Progenitor cell of endocrine pancreas (in vitro differentiated cells): ENCODE data around the gene RUNX1. TPM values are rescaled to one million over a fixed set of nuclear protein-coding genes. Genes with fewer than 3 reads are reported as not detected.

Experiments used
- DNase-seq: peaks from one replicate; pipeline ENCODE4 v3.0.0; 2021; ENCODE audit warnings: low spot score; ENCODE audit not compliant: unreplicated experiment
- H3K27ac Mint-ChIP-seq: 2 replicates; pipeline ENCODE4 v1.8.0; 2021; ENCODE audit warnings: mild to moderate bottlenecking, moderate library complexity, mixed read lengths
- H3K27me3 Mint-ChIP-seq: 2 replicates; pipeline ENCODE4 v1.8.0; 2021; ENCODE audit warnings: mixed read lengths
- H3K36me3 Mint-ChIP-seq: 2 replicates; pipeline ENCODE4 v1.8.0; 2022; ENCODE audit warnings: mixed read lengths; ENCODE audit not compliant: insufficient read depth
- H3K4me1 Mint-ChIP-seq: 2 replicates; pipeline ENCODE4 v1.8.0; 2021; ENCODE audit warnings: low read depth, mixed read lengths
- H3K4me3 Mint-ChIP-seq: 2 replicates; pipeline ENCODE4 v1.8.0; 2021; ENCODE audit warnings: low read depth, mild to moderate bottlenecking, moderate library complexity, mixed read lengths
- H3K9me3 Mint-ChIP-seq: 2 replicates; pipeline ENCODE4 v1.8.0; 2021; ENCODE audit warnings: low read depth, mixed read lengths
- total RNA-seq: library from RNA; stranded (reverse); gene quantifications from 2 replicates; pipeline ENCODE4 v1.2.1, GENCODE V29; 2021
- TF ChIP-seq, protein P1 (sequence below): fragments of 200-600 bp; sonication (generic); IDR thresholded peaks from one replicate; pipeline ENCODE4 v1.5.0; 2021; ENCODE audit warnings: antibody characterized with exemption, mild to moderate bottlenecking; ENCODE audit not compliant: unreplicated experiment

The RUNX1 gene
- total RNA-seq, 1 donor from 2014 or later, result 7.1 TPM

GRCh38 chr21:34881839-34882371 is 167.2 kb downstream of the RUNX1 start:
- no peak overlapping the region for H3K27ac Mint-ChIP-seq
- no peaks in the 10 kb centered on the region for H3K36me3 Mint-ChIP-seq
- H3K4me1 Mint-ChIP-seq, result peaks cover 37% of the 10 kb centered on the region
- H3K27me3 Mint-ChIP-seq, result peaks cover 51% of the 10 kb centered on the region
- no peak overlapping the region for H3K4me3 Mint-ChIP-seq
- TF ChIP-seq, protein P1, sequence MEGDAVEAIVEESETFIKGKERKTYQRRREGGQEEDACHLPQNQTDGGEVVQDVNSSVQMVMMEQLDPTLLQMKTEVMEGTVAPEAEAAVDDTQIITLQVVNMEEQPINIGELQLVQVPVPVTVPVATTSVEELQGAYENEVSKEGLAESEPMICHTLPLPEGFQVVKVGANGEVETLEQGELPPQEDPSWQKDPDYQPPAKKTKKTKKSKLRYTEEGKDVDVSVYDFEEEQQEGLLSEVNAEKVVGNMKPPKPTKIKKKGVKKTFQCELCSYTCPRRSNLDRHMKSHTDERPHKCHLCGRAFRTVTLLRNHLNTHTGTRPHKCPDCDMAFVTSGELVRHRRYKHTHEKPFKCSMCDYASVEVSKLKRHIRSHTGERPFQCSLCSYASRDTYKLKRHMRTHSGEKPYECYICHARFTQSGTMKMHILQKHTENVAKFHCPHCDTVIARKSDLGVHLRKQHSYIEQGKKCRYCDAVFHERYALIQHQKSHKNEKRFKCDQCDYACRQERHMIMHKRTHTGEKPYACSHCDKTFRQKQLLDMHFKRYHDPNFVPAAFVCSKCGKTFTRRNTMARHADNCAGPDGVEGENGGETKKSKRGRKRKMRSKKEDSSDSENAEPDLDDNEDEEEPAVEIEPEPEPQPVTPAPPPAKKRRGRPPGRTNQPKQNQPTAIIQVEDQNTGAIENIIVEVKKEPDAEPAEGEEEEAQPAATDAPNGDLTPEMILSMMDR, result no peak
- H3K9me3 Mint-ChIP-seq, result no peaks in the 10 kb centered on the region
- DNase-seq, result no peak

DNA sequence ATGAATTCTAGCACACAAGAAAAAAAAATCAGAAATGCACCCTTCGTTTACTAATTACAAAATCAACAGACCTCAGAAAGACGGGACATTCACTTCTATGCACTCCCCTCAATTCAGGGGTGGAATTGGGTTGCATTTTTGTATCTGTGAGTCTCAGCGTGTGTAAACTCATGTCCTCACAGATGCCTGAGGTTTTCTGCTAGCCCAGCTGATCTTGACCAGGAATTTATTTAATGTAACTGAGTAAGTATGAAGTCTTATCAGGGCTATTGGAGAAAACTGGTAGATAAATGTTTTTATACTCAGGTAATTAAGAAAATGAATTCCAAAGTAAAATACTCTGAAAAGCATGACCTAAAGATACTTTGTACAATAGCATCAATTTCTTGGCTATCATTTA is 167.7 kb downstream of the RUNX1 start:
- Mint-ChIP-seq H3K27ac (no peak overlapping the region), H3K27me3 (peaks cover 49% of the 10 kb centered on the region), H3K9me3 (no peaks in the 10 kb centered on the region), H3K36me3 (no peaks in the 10 kb centered on the region), H3K4me3 (no peak overlapping the region), H3K4me1 (peaks cover 36% of the 10 kb centered on the region)
- DNase-seq, result no peak
- TF ChIP-seq, protein P1, result no peak

DNA sequence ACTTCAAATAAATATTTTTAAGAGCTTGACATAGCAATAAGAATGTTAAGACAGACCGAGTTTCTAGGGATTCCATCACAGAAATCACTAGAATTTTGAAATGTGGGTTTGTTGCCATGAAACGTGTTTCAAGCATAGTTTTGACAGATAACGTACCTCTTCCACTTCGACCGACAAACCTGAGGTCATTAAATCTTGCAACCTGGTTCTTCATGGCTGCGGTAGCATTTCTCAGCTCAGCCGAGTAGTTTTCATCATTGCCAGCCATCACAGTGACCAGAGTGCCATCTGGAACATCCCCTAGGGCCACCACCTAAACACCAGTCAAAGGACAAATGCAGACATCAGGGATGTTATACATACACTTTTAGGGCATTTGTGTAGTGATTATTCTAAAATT is 168.7 kb downstream of the RUNX1 start:
- Mint-ChIP-seq H3K4me1 (peaks cover 29% of the 10 kb centered on the region), H3K4me3 (no peak overlapping the region), H3K27me3 (peaks cover 39% of the 10 kb centered on the region), H3K27ac (no peak overlapping the region), H3K9me3 (no peaks in the 10 kb centered on the region), H3K36me3 (no peaks in the 10 kb centered on the region)
- no peak for DNase-seq
- TF ChIP-seq, protein P1, result no peak

DNA sequence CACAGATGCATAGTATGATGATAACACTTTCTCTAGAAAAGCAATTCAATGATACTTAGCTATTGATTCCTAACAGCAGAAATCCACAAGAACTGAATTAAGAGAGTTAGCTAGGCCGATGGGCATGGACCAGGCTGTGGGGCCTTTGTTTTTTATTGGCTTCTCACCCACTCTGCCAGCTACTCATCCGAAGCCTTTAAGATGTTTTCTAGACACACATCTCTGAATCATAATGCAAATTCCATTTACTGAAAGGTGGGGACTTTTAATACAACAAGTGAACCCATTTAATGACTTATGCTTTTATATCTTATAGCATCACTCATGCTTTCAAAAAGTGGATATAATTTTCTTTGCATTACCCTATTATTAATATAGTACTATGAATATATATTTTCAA is 170.2 kb downstream of the RUNX1 start:
- Mint-ChIP-seq H3K4me1 (peaks cover 25% of the 10 kb centered on the region), H3K27me3 (peaks cover 30% of the 10 kb centered on the region), H3K4me3 (no peak overlapping the region), H3K36me3 (peaks cover 2% of the 10 kb centered on the region), H3K27ac (no peak overlapping the region), H3K9me3 (no peaks in the 10 kb centered on the region)
- DNase-seq, result no peak
- TF ChIP-seq, protein P1, result no peak

DNA sequence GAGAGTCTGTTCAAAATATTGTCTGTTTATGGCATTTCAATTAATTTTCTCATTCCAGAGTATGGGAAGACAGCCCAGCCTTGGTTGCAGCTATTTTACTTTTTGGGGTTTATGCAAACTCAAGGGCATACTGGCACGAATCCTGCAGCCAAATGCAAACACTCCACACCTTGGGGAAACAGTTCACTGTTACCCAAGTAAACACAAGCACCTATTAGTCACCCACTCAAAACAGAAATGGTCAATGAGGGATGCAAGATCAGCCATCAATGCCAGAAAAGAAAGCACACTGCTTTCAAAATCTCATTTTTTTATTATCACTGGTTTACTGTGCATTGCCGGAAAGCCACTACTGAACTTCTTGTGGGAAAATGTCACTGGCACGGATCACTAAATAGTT is 170.6 kb downstream of the RUNX1 start:
- DNase-seq, result no peak
- Mint-ChIP-seq H3K36me3 (peaks cover 2% of the 10 kb centered on the region), H3K27me3 (peaks cover 27% of the 10 kb centered on the region), H3K9me3 (no peaks in the 10 kb centered on the region), H3K4me3 (no peak overlapping the region), H3K4me1 (peaks cover 24% of the 10 kb centered on the region), H3K27ac (peak overlapping the region; percentile 12)
- TF ChIP-seq, protein P1, result no peak
